ENCODE measurements around the gene C1orf21. TPM values are rescaled to one million over a fixed set of nuclear protein-coding genes. Genes with fewer than 3 reads are reported as not detected.

Gene C1orf21
- total RNA-seq, 4 donors from 2014 or later = 30.6 to 61.7 (median 43.0) TPM

DNA sequence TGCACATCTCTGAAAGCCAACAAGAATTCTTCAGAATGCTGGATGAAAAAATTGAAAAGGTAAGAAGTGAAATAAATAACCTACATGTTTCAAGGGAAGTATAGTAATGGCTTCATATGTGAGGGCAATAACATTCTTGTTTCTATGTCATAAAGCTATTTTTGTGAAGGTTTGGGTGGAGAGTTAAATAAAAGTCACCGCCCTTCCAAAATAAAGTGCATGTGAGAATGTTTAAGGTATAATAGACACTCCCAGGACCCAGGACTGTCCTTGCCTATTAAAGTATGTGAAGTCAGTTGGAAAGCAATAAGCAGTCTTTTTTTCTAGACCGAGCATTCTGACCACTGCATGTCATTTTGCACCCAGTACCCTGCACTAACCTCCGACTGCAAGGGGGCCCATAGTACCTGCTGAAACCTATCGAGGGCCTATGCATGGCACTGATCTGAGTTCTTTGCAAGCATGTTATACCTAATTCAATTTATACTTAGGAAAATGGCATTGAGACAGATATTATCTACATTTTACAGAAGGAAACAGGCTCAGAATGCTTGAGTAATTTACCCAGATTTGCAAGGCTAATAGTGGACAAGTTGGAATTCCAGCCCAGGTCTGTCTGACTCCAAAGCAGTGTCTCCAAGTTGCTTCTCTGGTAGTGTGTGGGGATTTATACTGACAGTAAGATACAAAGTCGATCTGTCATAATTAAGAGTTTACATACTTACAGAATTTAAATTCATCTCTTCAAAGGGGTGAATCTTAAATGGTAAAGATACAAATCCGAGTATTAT is 211.8 kb downstream of the C1orf21 start:
- no peak for DNase-seq (ENCODE audit: low spot score in 2 of 2)
- TF ChIP-seq POLR2A (IDR thresholded peaks at IDR 0.05) (no peak), EP300 (IDR thresholded peaks at IDR 0.05) (no peak)
- TF ChIP-seq, protein P1, sequence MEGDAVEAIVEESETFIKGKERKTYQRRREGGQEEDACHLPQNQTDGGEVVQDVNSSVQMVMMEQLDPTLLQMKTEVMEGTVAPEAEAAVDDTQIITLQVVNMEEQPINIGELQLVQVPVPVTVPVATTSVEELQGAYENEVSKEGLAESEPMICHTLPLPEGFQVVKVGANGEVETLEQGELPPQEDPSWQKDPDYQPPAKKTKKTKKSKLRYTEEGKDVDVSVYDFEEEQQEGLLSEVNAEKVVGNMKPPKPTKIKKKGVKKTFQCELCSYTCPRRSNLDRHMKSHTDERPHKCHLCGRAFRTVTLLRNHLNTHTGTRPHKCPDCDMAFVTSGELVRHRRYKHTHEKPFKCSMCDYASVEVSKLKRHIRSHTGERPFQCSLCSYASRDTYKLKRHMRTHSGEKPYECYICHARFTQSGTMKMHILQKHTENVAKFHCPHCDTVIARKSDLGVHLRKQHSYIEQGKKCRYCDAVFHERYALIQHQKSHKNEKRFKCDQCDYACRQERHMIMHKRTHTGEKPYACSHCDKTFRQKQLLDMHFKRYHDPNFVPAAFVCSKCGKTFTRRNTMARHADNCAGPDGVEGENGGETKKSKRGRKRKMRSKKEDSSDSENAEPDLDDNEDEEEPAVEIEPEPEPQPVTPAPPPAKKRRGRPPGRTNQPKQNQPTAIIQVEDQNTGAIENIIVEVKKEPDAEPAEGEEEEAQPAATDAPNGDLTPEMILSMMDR (IDR thresholded peaks at IDR 0.05) = no peak
- Histone ChIP-seq H3K4me3 (no peak overlapping the region), H3K27ac (no peak overlapping the region), H3K4me1 (no peaks in the 10 kb centered on the region), H3K36me3 (no peaks in the 10 kb centered on the region), H3K9me3 (no peaks in the 10 kb centered on the region), H3K27me3 (no peaks in the 10 kb centered on the region)
- 92% methylated on average over 6 of the region's 6 CpGs for WGBS, 2 donors

DNA sequence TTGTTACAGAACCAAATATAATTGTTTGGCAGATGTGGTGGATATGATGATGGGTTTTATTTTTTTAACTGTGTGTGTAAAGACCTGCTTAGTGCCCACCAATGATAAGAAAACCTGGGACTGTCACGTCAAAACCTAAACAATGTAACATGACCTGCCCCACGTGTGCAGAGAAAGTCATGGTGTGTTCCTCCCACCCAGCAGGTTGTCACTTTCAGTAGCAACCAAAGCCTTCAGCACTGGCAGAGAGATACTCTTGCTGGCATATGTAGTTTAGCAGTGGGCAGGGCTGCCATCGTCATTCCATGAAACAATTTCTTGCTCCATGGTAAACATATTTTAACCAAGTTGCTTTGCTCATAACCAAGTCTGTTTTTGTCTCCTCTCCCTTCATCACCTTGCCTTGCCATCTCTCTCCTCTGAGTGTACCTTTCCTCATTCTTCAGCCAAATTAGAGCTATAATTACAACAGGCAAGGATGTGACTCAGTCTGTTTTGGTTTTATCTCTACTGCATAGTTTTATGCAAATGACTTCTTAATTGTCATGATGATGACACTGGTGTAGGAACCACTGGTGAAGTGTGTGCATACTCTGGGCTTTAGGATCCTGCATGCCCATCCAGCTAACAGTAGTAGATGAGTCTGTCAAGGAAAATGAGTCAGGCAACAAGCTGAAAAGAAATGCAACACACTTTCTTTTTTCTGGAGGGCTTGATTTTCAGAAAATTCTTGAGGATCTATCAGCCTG is 217.5 kb downstream of the C1orf21 start:
- H3K4me3 ChIP-seq = no peak overlapping the region
- 78 to 80% methylated on average over 3 of the region's 3 CpGs for WGBS, 2 donors
- no peaks in the 10 kb centered on the region for H3K9me3 ChIP-seq
- DNase-seq (ENCODE audit: low spot score in 2 of 2) = no peak
- TF ChIP-seq EP300 (IDR thresholded peaks at IDR 0.05) = no peak
- no peak for TF ChIP-seq POLR2A (IDR thresholded peaks at IDR 0.05)
- TF ChIP-seq, protein P1 (IDR thresholded peaks at IDR 0.05) = no peak
- peaks cover 0 to 21% (median 4%) of the 10 kb centered on the region in 4 donors for H3K4me1 ChIP-seq
- no peak overlapping the region for H3K27ac ChIP-seq
- no peaks in the 10 kb centered on the region for H3K27me3 ChIP-seq
- no peaks in the 10 kb centered on the region for H3K36me3 ChIP-seq

DNA sequence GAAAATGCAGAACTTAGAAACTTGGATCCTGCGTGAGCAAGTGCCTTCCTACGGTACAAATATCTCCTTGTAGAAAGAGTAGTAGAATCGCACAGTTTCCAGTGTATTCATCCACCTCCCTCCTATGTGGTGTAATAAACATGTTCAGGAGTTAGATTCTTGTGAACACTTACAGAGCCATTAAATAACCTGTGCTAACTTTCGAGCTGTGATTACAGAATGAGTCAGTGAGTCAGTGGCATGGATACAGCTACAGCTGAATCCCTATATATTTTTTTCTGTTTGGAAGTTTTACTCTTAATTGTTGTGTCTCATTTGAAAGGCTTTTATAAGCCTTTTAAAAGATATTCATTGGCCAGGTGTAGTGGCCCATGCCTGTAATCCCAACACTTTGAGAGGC is 219.1 kb downstream of the C1orf21 start:
- TF ChIP-seq, protein P1 (IDR thresholded peaks at IDR 0.05) = no peak
- Histone ChIP-seq H3K4me1 (peaks cover 0 to 27% (median 4%) of the 10 kb centered on the region in 4 donors), H3K4me3 (no peak overlapping the region), H3K27me3 (no peaks in the 10 kb centered on the region), H3K27ac (peak overlapping the region in 3 of 4 donors; percentile 54 to 85 (median 84)), H3K36me3 (no peaks in the 10 kb centered on the region), H3K9me3 (no peaks in the 10 kb centered on the region)
- no peak for DNase-seq (ENCODE audit: low spot score in 2 of 2)
- WGBS, 2 donors = 93 to 98% methylated on average over 4 of the region's 4 CpGs

DNA sequence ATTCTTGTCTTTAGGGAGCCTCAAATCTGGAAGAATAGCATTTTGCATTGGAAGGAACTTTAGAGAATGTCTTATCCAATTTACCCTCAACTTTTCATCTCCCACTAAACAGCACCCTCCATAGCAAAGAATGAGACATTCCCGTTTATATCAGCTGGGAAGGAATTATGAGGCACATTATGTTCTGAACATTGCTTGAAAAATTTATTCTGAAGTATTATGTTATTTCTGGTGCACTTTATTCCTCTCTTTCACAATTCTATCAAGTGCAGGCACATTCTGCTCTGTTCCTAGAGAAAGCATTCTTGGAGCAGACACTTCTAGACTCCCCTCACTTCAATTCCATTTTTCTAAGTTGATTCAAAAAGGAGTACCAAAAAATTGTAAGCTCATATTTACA is 220.0 kb downstream of the C1orf21 start:
- Histone ChIP-seq H3K36me3 (no peaks in the 10 kb centered on the region), H3K9me3 (no peaks in the 10 kb centered on the region), H3K4me1 (peaks cover 0 to 35% (median 4%) of the 10 kb centered on the region in 4 donors), H3K27me3 (no peaks in the 10 kb centered on the region), H3K27ac (peak overlapping the region in 3 of 4 donors; percentile 54 to 85 (median 84)), H3K4me3 (no peak overlapping the region)
- WGBS, 2 donors = 47 to 50% methylated on average over 1 of the region's 1 CpG
- no peak for DNase-seq (ENCODE audit: low spot score in 2 of 2)
- TF ChIP-seq POLR2A (IDR thresholded peaks at IDR 0.05) = no peak
- TF ChIP-seq, protein P1 (IDR thresholded peaks at IDR 0.05) = no peak
- TF ChIP-seq EP300 (IDR thresholded peaks at IDR 0.05) = peak; percentile 46 to 89

DNA sequence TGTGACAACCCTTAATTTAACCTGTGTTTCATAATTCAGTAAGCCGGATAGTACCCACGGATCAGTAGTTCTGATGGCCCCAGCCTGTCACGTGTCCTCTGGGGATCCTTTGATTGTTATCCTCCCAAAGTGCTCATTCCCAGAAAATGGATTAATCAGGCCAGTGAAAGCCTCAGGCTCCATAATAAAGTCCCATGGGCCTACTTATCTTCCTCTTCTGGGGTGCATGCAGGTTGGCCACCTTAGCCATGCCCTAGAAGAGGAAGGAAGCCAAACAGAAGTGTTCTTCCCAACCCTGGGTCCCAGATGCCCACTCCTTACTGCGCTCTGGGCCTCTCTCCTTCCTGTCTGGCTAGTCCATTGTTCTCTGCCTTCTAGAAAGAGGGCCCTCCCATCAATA is 221.8 kb downstream of the C1orf21 start:
- Histone ChIP-seq H3K27me3 (no peaks in the 10 kb centered on the region), H3K9me3 (no peaks in the 10 kb centered on the region), H3K4me3 (no peak overlapping the region), H3K27ac (peak overlapping the region in 2 of 4 donors; percentile 47 to 58), H3K4me1 (peaks cover 0 to 40% (median 4%) of the 10 kb centered on the region in 4 donors), H3K36me3 (no peaks in the 10 kb centered on the region)
- no peak for DNase-seq (ENCODE audit: low spot score in 2 of 2)
- WGBS, 2 donors = 94% methylated on average over 4 of the region's 4 CpGs
- no peak for TF ChIP-seq POLR2A (IDR thresholded peaks at IDR 0.05)
